DOHH2 (cell line): ENCODE data around the gene GLT1D1.

Experiments used
- EZH2phosphoT487 ChIP-seq: fragments of 200-600 bp; sonication (generic); IDR thresholded peaks from 2 replicates; pipeline ENCODE4 v1.6.1; 2017; ENCODE audit warnings: borderline replicate concordance, mild to moderate bottlenecking, antibody characterized with exemption, low read length, moderate library complexity, mixed read lengths
- TF ChIP-seq, protein P1 (sequence below): fragments of 200-600 bp; sonication (generic); IDR thresholded peaks from one replicate; pipeline ENCODE4 v1.5.1; 2014; ENCODE audit warnings: antibody characterized with exemption, mild to moderate bottlenecking, low read depth, low read length; ENCODE audit not compliant: poor library complexity, severe bottlenecking

DNA sequence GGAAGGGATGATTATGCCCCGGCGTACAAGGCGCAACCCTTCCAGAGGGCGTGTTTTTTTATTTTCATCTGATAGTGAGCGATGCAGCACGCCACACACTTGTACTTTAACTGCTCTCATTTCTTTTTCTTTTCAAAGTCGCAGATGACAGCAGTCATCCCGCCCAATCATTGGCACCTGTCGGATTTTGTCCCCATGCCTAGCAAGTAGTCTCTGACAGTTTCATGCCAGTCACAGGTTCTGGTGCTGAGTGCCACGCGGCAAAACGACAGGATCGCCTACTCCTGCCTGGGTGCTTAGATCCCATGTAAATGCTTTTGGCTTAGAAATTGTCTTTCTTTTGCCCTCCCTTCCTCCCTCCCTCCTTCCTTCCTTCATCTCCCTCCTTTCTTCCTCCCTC, 117.7 kb downstream of the GLT1D1 start:
- TF ChIP-seq, protein P1, sequence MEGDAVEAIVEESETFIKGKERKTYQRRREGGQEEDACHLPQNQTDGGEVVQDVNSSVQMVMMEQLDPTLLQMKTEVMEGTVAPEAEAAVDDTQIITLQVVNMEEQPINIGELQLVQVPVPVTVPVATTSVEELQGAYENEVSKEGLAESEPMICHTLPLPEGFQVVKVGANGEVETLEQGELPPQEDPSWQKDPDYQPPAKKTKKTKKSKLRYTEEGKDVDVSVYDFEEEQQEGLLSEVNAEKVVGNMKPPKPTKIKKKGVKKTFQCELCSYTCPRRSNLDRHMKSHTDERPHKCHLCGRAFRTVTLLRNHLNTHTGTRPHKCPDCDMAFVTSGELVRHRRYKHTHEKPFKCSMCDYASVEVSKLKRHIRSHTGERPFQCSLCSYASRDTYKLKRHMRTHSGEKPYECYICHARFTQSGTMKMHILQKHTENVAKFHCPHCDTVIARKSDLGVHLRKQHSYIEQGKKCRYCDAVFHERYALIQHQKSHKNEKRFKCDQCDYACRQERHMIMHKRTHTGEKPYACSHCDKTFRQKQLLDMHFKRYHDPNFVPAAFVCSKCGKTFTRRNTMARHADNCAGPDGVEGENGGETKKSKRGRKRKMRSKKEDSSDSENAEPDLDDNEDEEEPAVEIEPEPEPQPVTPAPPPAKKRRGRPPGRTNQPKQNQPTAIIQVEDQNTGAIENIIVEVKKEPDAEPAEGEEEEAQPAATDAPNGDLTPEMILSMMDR: no peak
- TF ChIP-seq EZH2phosphoT487: no peak
